GF-D8 (cell line): Measurements from ENCODE around the gene ZNF665.
A peak's percentile ranks its signal among the peaks of the same experiment; 100 is the strongest.
"Not testable (repeated sequence)": the region's sequence is repeated elsewhere in the genome, so short reads cannot be mapped to it uniquely, and the experiment has no call there.

ENCODE experiments used
- DNase-seq: peaks from one replicate; lab custom pipeline; 2025; lab: John Stamatoyannopoulos, UW

The ZNF665 gene

GRCh38 chr19:53192771-53193534, at the start of gene ZNF665:
TSS of gene ZNF665 (minus strand) at chr19:53193358. CDS start at chr19:53182898, 10,460 bp downstream.
- DNase-seq: peak; percentile 67

GRCh38 chr19:53237114-53237777, 44.1 kb upstream of the ZNF665 start:
- DNase-seq: no peak

- DNase-seq: no peak
Observed at GRCh38 chr19:53224606-53225005, 31.4 kb upstream of the ZNF665 start.

GRCh38 chr19:53222716-53223115, 29.6 kb upstream of the ZNF665 start:
- not testable (repeated sequence) for DNase-seq

GRCh38 chr19:53212703-53213320, 19.7 kb upstream of the ZNF665 start:
- DNase-seq: no peak

GRCh38 chr19:53211554-53211953, 18.4 kb upstream of the ZNF665 start:
- not testable (repeated sequence) for DNase-seq

GRCh38 chr19:53196777-53197396, 3.7 kb upstream of the ZNF665 start:
- DNase-seq: peak; percentile 59

- DNase-seq: peak; percentile 58
Observed at GRCh38 chr19:53195265-53195903, 2.2 kb upstream of the ZNF665 start.

GRCh38 chr19:53193535-53194222, 521 bp upstream of the ZNF665 start:
- no peak for DNase-seq

- no peak for DNase-seq
Observed at GRCh38 chr19:53190253-53190652, 2.9 kb downstream of the ZNF665 start.

GRCh38 chr19:53189691-53190198, 3.4 kb downstream of the ZNF665 start:
- DNase-seq: not testable (repeated sequence)

- not testable (repeated sequence) for DNase-seq
Observed at GRCh38 chr19:53185155-53185882, 7.8 kb downstream of the ZNF665 start.

- no peak for DNase-seq
Observed at GRCh38 chr19:53183146-53183764, 9.9 kb downstream of the ZNF665 start.

GRCh38 chr19:53182202-53182601, 11.0 kb downstream of the ZNF665 start:
- DNase-seq: no peak

- DNase-seq: no peak
Observed at GRCh38 chr19:53177986-53178385, 15.2 kb downstream of the ZNF665 start.

- DNase-seq: no peak
Observed at GRCh38 chr19:53172889-53173288, 20.3 kb downstream of the ZNF665 start.

- DNase-seq: no peak
Observed at GRCh38 chr19:53165691-53166091, 27.5 kb downstream of the ZNF665 start.

- peak; percentile 68 for DNase-seq
Observed at GRCh38 chr19:53161123-53161522, 32.0 kb downstream of the ZNF665 start.

GRCh38 chr19:53160350-53160749, 32.8 kb downstream of the ZNF665 start:
- DNase-seq: no peak

- no peak for DNase-seq
Observed at GRCh38 chr19:53158119-53158656, 35.0 kb downstream of the ZNF665 start.
